Muscle of arm (tissue), 12 donors: Measurements from ENCODE around the gene SNN. TPM values are rescaled to one million over a fixed set of nuclear protein-coding genes. Genes with fewer than 3 reads are reported as not detected.

ENCODE experiments used
- DNase-seq: peaks from one replicate; pipeline ENCODE4 v3.0.0-alpha.2; 2013
- polyA plus RNA-seq, 12 donors: library from polyadenylated mRNA; unstranded; fragments of 120-200 nt; gene quantifications; one replicate each; pipeline ENCODE4 v1.2.1, GENCODE V29; 2013; ENCODE audit not compliant: insufficient read length in 12 of 12

SNN gene
- polyA plus RNA-seq, 12 donors: 19.3 to 33.2 (median 23.8) TPM; not detected in 1

GRCh38 chr16:11696266-11697012, 28.2 kb downstream of the SNN start:
- no peak for DNase-seq

- no peak for DNase-seq
These were observed 29.1 kb downstream of the SNN start for GRCh38 chr16:11697319-11697718.

DNA sequence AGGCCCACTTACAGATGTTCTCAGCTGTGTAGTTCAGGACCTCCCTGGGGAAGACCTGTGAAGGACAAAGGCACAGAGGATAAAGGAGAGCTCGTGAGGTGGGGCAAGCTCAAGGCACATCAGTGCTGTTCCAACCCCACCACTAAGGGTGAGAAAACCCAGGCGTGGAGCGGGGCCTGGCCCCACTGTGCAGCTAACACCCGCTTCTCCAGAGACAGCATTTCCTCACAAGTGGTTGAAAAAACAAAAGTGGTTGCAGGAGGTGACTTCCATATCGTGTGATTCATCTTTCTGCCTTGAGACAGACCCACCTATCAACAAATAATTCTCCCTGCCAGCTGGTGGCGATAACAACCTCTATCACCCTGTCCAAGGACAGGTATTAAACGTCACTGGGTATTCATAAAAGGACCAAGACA, 30.0 kb downstream of the SNN start:
- DNase-seq: no peak

GRCh38 chr16:11699234-11699894, 31.1 kb downstream of the SNN start:
- DNase-seq: no peak

- no peak for DNase-seq
These were observed 32.2 kb downstream of the SNN start for GRCh38 chr16:11700264-11701029.

GRCh38 chr16:11705311-11706025, 37.2 kb downstream of the SNN start:
- no peak for DNase-seq

DNA sequence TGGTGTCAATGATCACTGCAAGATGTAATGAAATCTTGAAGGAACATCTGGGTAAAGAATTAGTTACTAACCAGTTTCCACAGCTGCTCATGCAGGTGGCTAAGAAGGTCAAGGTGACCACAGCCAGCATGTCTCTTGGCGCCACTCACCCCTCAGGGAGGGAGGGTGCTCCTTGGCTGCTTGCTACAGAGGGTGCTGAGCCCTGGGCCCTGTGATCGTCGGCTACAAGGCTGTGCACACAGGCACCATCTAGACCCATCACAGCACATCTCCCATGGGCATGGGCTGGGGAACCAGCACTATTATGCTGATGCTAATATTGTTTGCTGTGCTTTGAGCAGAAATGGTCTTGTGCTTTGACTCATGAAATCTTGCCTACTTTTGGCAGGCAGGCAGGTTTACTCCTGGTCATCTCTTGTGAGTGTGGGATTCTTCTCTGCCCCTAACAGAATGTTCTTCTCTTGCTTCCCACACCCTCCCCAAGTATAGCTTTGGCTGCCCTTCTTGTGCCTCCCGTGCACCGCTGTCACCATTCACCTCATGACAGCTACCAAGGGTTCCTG, 38.0 kb downstream of the SNN start:
- no peak for DNase-seq

DNA sequence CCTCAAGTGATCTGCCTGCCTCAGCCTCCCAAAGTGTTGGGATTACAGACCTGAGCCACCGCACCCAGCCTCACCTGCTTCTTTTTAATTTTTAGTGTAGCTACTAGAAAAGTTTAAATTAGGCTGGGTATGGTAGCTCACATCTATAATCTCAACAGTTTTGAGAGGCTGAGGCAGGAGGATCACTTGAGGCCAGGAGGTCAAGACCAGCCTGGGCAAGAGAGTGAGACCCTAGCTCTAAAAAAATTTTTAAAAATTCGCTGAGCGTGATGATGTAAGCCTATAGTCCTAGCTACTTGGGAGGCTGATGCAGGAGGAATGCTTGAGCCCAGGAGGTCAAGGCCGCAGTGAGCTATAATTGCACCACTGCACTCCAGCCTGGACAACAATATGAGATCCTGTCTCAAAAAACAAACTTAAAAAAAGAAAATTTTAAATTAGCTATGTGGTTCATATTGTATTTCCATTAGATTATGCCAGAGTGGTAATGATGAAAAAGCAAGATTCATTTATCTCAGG, 39.5 kb downstream of the SNN start:
- DNase-seq: no peak

DNA sequence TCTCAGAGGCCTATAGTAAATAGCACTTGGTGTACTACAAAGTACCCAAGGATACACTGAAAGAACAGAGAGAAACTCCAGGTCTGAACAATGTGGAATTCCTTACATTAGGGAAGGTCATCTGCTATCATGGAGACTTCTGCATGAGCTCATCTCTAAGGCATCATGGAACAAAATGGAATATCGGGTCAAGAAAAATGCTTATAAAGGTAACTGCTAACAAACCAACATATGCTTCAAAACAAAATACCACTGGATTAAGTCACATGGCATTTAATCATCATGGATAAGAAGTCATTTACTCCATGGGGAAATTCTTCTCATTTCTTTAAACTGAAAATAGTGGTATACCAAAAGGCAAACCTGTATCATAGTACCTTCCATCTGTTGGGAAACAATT, 40.2 kb downstream of the SNN start:
- no peak for DNase-seq

- DNase-seq: no peak
These were observed 43.4 kb downstream of the SNN start for GRCh38 chr16:11711662-11712061.

- no peak for DNase-seq
These were observed 43.9 kb downstream of the SNN start for GRCh38 chr16:11712122-11712521.

- no peak for DNase-seq
These were observed 47.1 kb downstream of the SNN start for GRCh38 chr16:11715246-11715947.

- DNase-seq: no peak
These were observed 48.1 kb downstream of the SNN start for GRCh38 chr16:11716336-11716735.

DNA sequence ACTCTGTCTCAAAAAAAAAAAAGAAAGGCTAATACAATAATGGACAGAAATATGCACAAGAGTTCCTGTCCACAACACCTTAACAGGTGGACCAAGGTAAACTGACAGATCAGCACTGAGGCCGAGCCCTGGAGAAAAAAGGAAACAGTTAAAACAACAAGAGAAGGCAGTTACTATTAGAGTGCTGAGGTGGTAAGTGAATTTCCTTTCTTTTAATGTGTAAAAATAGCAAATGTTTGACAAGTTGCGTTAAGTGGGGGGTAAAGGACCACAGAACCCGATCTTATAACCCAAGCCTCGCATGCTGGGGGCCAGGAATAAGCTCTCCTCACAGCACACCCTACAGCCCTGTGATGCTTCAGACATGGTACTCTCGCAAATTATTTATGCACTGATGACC, 49.6 kb downstream of the SNN start:
- DNase-seq: no peak

DNA sequence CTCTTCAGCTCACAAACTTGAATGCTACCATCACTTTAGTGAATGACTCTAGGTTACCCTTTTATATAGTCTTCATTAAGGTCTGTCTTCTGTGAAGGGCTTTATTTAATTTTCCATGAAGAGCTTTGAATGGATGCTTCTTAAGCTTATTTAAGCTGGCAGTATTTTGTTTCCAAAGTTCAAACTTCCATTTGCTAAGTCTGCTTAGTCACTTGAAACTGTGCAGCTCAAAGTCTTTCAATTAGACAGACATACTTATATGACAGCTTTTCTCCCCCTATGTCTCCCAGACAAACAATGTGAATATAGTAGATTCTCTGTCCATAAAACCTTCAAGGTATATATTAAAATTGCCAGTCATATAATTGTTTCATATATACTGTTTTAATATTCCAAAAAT, 50.9 kb downstream of the SNN start:
- no peak for DNase-seq

GRCh38 chr16:11719762-11720161, 51.5 kb downstream of the SNN start:
- DNase-seq: no peak

DNA sequence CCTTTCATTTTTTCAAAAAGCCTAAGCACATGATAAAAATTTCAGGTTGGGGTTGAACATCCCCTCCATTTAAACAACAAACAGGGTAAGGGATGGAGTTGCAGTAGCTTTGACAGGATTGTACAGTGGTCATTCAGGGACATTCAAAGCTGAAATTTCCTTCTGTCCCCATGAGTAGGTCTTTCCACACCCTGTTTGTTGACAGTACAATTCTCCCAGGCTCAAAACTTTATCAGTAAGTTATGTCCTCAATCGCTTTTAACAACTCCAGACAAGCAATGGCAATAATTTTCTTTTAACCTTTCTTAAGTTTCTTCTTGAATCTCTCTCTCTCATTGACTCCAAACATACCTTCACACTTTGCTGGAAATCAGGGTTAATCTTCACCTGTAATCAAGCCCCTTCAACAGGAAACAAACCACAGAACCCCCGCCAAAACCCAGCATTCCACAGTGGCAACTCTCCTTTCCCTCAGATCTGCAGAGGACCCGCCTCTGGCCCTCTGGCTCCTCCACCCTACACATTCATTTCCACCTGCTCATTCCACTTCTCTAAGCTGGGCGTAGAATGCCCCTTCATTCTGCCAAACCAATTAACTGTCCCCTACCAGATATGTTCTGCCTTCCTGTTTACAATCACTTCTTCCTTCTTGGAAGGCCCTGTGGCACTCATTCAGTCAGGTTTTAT, 53.7 kb downstream of the SNN start:
- DNase-seq: no peak

- DNase-seq: no peak
These were observed 54.2 kb downstream of the SNN start for GRCh38 chr16:11722468-11722808.

DNA sequence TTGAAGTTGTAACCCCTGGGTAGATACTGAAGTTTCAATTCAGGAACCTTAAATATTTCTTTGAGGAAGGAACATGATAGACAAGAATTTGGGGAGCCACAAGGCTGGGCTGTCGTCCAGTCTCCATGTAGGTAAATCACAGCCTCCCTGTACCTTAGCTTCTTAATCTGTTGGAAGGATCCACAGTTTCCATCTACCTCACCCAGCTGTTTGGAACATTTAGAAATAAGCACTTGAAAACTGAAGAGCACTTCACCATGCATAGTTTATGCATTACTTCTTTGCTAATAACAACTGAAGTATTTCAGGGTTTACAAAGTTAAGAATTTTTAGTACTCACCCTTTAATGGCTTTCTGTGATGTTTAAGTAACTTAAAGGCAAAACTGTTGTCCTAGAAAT, 57.2 kb downstream of the SNN start:
- no peak for DNase-seq

- no peak for DNase-seq
These were observed 57.8 kb downstream of the SNN start for GRCh38 chr16:11726008-11726407.
